ENCODE measurements around the gene GALNT14.

Gene GALNT14

GRCh38 chr2:30966786-30967185, 171.5 kb downstream of the GALNT14 start:
- TF ChIP-seq GATA1 (IDR thresholded peaks at IDR 0.05; ENCODE audit: low read depth, low read length) (no peak), POLR2A (IDR thresholded peaks at IDR 0.05; ENCODE audit: low read length) (no peak)
- DNase-seq: no peak

GRCh38 chr2:30965022-30965531, 173.2 kb downstream of the GALNT14 start:
- no peak for DNase-seq
- TF ChIP-seq GATA1 (IDR thresholded peaks at IDR 0.05; ENCODE audit: low read depth, low read length) (no peak), POLR2A (IDR thresholded peaks at IDR 0.05; ENCODE audit: low read length) (no peak)

- TF ChIP-seq POLR2A (IDR thresholded peaks at IDR 0.05; ENCODE audit: low read length) (no peak), GATA1 (IDR thresholded peaks at IDR 0.05; ENCODE audit: low read depth, low read length) (no peak)
- no peak for DNase-seq
Measured at GRCh38 chr2:30964334-30965005, 173.8 kb downstream of the GALNT14 start.

GRCh38 chr2:30963184-30963583, 175.1 kb downstream of the GALNT14 start:
- TF ChIP-seq GATA1 (IDR thresholded peaks at IDR 0.05; ENCODE audit: low read depth, low read length) (no peak), POLR2A (IDR thresholded peaks at IDR 0.05; ENCODE audit: low read length) (no peak)
- DNase-seq: no peak

- no peak for DNase-seq
- TF ChIP-seq GATA1 (IDR thresholded peaks at IDR 0.05; ENCODE audit: low read depth, low read length) (no peak), POLR2A (IDR thresholded peaks at IDR 0.05; ENCODE audit: low read length) (no peak)
Measured at GRCh38 chr2:30960213-30960612, 178.0 kb downstream of the GALNT14 start.

- no peak for DNase-seq
- TF ChIP-seq GATA1 (IDR thresholded peaks at IDR 0.05; ENCODE audit: low read depth, low read length) (no peak), POLR2A (IDR thresholded peaks at IDR 0.05; ENCODE audit: low read length) (no peak)
Measured at GRCh38 chr2:30959653-30960052, 178.6 kb downstream of the GALNT14 start.

GRCh38 chr2:30958918-30959265, 179.3 kb downstream of the GALNT14 start:
- DNase-seq: no peak
- TF ChIP-seq GATA1 (IDR thresholded peaks at IDR 0.05; ENCODE audit: low read depth, low read length): no peak
- TF ChIP-seq POLR2A (IDR thresholded peaks at IDR 0.05; ENCODE audit: low read length): no peak

- no peak for TF ChIP-seq GATA1 (IDR thresholded peaks at IDR 0.05; ENCODE audit: low read depth, low read length)
- no peak for TF ChIP-seq POLR2A (IDR thresholded peaks at IDR 0.05; ENCODE audit: low read length)
- DNase-seq: no peak
Measured at GRCh38 chr2:30958193-30958917, 179.9 kb downstream of the GALNT14 start.

GRCh38 chr2:30957591-30957990, 180.6 kb downstream of the GALNT14 start:
- TF ChIP-seq POLR2A (IDR thresholded peaks at IDR 0.05; ENCODE audit: low read length): no peak
- no peak for TF ChIP-seq GATA1 (IDR thresholded peaks at IDR 0.05; ENCODE audit: low read depth, low read length)
- no peak for DNase-seq

- no peak for DNase-seq
- TF ChIP-seq POLR2A (IDR thresholded peaks at IDR 0.05; ENCODE audit: low read length): no peak
- TF ChIP-seq GATA1 (IDR thresholded peaks at IDR 0.05; ENCODE audit: low read depth, low read length): no peak
Measured at GRCh38 chr2:30956995-30957394, 181.2 kb downstream of the GALNT14 start.

- DNase-seq: no peak
- TF ChIP-seq GATA1 (IDR thresholded peaks at IDR 0.05; ENCODE audit: low read depth, low read length) (no peak), POLR2A (IDR thresholded peaks at IDR 0.05; ENCODE audit: low read length) (no peak)
Measured at GRCh38 chr2:30955516-30956132, 182.6 kb downstream of the GALNT14 start.

- no peak for DNase-seq
- no peak for TF ChIP-seq POLR2A (IDR thresholded peaks at IDR 0.05; ENCODE audit: low read length)
- TF ChIP-seq GATA1 (IDR thresholded peaks at IDR 0.05; ENCODE audit: low read depth, low read length): no peak
Measured at GRCh38 chr2:30950339-30950738, 187.9 kb downstream of the GALNT14 start.

- TF ChIP-seq GATA1 (IDR thresholded peaks at IDR 0.05; ENCODE audit: low read depth, low read length): no peak
- no peak for TF ChIP-seq POLR2A (IDR thresholded peaks at IDR 0.05; ENCODE audit: low read length)
- no peak for DNase-seq
Measured at GRCh38 chr2:30949435-30949834, 188.8 kb downstream of the GALNT14 start.

- DNase-seq: no peak
- no peak for TF ChIP-seq POLR2A (IDR thresholded peaks at IDR 0.05; ENCODE audit: low read length)
Measured at GRCh38 chr2:30948857-30949256, 189.4 kb downstream of the GALNT14 start.

Measured in erythroblast (primary cell).